Right cardiac atrium (tissue), 5 donors: ENCODE data around the gene APBB2. TPM values are rescaled to one million over a fixed set of nuclear protein-coding genes. Genes with fewer than 3 reads are reported as not detected.

Experiments used
- ATAC-seq, 2 donors: fragments of 200-7000 bp; cut with Tn5 transposase; one replicate each; pipeline versions ENCODE4 v1.8.0 to v1.9.1; 2020; ENCODE audit warnings: moderate library complexity in 2 of 2, mild to moderate bottlenecking in 1 of 2
- DNase-seq, 3 donors: peaks; one replicate each; pipeline ENCODE4 v3.0.0-alpha.2; 2020
- H3K27ac ChIP-seq: one replicate; pipeline ENCODE4 v1.5.1; 2013; ENCODE audit warnings: mild to moderate bottlenecking, low read length, control low read depth, moderate library complexity
- H3K27me3 ChIP-seq: one replicate; pipeline ENCODE4 v1.6.1; 2013; ENCODE audit not compliant: control insufficient read depth, insufficient read depth
- H3K4me1 ChIP-seq: one replicate; pipeline ENCODE4 v1.6.1; 2013; ENCODE audit warnings: low read length; ENCODE audit not compliant: control insufficient read depth, insufficient read depth
- H3K4me3 ChIP-seq: one replicate; pipeline ENCODE4 v1.5.1; 2013; ENCODE audit warnings: low read length, control low read depth
- H3K9me3 ChIP-seq: one replicate; pipeline ENCODE4 v1.6.1; 2013; ENCODE audit warnings: low read length; ENCODE audit not compliant: control insufficient read depth
- WGBS: extraction: QIAGEN DNeasy Blood & Tissue Kit; methylation state at CpG from one replicate; pipeline ENCODE4 v1.1.7; 2013; 5-methylcytosine and 5-hydroxymethylcytosine counted together
- intact Hi-C, 4 donors: fragments of 100-400 bp; cut with DNase I; formaldehyde crosslinking; loops; one replicate each; pipeline versions ENCODE4 v1.11.0 to v1.14.0; 2022 to 2023
- polyA plus RNA-seq: library from polyadenylated mRNA; stranded (reverse); fragments of 200-250 nt; gene quantifications from one replicate; pipeline ENCODE4 v1.2.3, GENCODE V29; 2013
- total RNA-seq, 4 donors: library from RNA; stranded (reverse); fragmentation: NEBNext Ultra II Directional; extraction: Animal tissue kit (Norgen Biotek cat#: 25700); gene quantifications; one replicate each; pipeline ENCODE4 v1.2.1, GENCODE V29; 2021
- donor health status: healthy with polysubstance abuse.
- donor health status: DM: no; HTN: yes; CAD: no.
- donor health status: DM: no; HTN: no; CAD: no.
- donor health status: DM: no; HTN: yes; CAD: no; lungs with severe emphysema.
- donor health status: DM: yes; HTN: yes; CAD: no.

The APBB2 gene
- total and polyA plus RNA-seq, 5 donors: 12.7 to 46.2 (median 37.0) TPM

GRCh38 chr4:40837094-40837870 is 377.1 kb downstream of the APBB2 start:
- Histone ChIP-seq H3K9me3 (no peaks in the 10 kb centered on the region), H3K4me3 (no peak overlapping the region), H3K27ac (no peak overlapping the region), H3K27me3 (no peaks in the 10 kb centered on the region), H3K4me1 (peaks cover 4% of the 10 kb centered on the region)
- WGBS: 68% methylated on average over 16 of the region's 16 CpGs
- intact Hi-C loops: no loop called here
- DNase-seq (peak in 1 of 3 donors; percentile 67), ATAC-seq (peak; percentile 31 to 40)

- intact Hi-C loops: no loop called here
- H3K4me3 ChIP-seq: no peak overlapping the region
- no peak for DNase-seq
Observed at GRCh38 chr4:40833212-40833611, 381.1 kb downstream of the APBB2 start.

GRCh38 chr4:40832175-40832574 is 382.2 kb downstream of the APBB2 start:
- H3K9me3 ChIP-seq: no peaks in the 10 kb centered on the region
- peaks cover under 1% of the 10 kb centered on the region for H3K4me1 ChIP-seq
- intact Hi-C loops: no loop called here
- DNase-seq: no peak
- ATAC-seq: no peak
- no peak overlapping the region for H3K27ac ChIP-seq
- no peak overlapping the region for H3K4me3 ChIP-seq
- no peaks in the 10 kb centered on the region for H3K27me3 ChIP-seq
- WGBS: 83% methylated on average over 11 of the region's 11 CpGs

More at GRCh38 chr4:40833212-40833611, 381.1 kb downstream of the APBB2 start:
- Histone ChIP-seq H3K27me3 (no peaks in the 10 kb centered on the region), H3K27ac (no peak overlapping the region), H3K4me1 (peaks cover 4% of the 10 kb centered on the region), H3K9me3 (no peaks in the 10 kb centered on the region)
- no peak for ATAC-seq
- WGBS: 94% methylated on average over 11 of the region's 11 CpGs

GRCh38 chr4:40831146-40831907 is 383.0 kb downstream of the APBB2 start:
- intact Hi-C loops: no loop called here
- ATAC-seq (no peak), DNase-seq (no peak)
- no peak overlapping the region for H3K27ac ChIP-seq
- H3K27me3 ChIP-seq: no peaks in the 10 kb centered on the region
- no peaks in the 10 kb centered on the region for H3K4me1 ChIP-seq
- H3K9me3 ChIP-seq: no peaks in the 10 kb centered on the region
- 91% methylated on average over 18 of the region's 18 CpGs for WGBS
- H3K4me3 ChIP-seq: no peak overlapping the region

DNA sequence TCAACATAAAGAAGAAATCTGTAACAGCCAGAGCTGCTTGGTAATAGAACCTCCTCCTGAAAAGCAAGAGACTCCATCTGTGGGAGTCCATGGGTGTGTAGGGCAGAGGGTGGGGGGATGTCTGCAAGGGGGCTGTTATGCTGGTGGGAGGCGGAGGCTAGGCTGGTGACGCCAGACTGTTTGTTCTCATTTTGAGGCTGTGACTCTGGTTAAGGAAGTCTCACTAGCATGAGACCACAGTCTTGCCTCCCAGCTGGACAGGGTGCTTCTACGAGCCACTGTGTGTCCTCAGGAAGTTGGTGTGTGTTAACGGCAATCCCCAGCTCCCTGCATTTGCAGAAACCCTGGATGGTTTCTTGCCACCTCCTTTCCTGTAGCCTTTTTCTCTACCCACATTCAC is 384.8 kb downstream of the APBB2 start:
- Histone ChIP-seq H3K4me1 (no peaks in the 10 kb centered on the region), H3K27ac (no peak overlapping the region), H3K4me3 (no peak overlapping the region), H3K9me3 (no peaks in the 10 kb centered on the region), H3K27me3 (no peaks in the 10 kb centered on the region)
- DNase-seq (no peak), ATAC-seq (no peak)
- intact Hi-C loops: no loop called here
- WGBS: 81% methylated on average over 4 of the region's 4 CpGs

DNA sequence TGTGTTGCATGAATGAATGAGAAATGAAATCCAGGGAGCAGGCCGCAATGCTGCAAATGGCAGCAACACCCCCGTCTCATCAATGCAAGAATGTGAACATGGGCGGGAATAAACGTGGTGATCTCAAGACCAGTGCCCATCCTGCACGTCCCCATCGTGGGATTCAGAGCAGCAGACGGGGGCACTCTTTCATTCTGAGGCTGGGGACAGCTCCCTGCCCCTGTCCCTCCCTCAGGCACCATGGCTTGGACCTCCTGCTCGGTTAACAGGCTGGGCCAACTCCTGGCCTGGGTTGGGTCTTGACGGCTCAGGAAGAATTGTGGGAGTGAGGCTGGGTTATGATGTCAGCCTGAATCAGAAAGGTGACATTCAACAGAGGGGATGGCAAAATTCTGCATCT is 385.7 kb downstream of the APBB2 start:
- Histone ChIP-seq H3K4me3 (no peak overlapping the region), H3K9me3 (no peaks in the 10 kb centered on the region), H3K4me1 (no peaks in the 10 kb centered on the region), H3K27me3 (no peaks in the 10 kb centered on the region), H3K27ac (no peak overlapping the region)
- intact Hi-C loops: no loop called here
- WGBS: 94% methylated on average over 9 of the region's 9 CpGs
- DNase-seq (no peak), ATAC-seq (no peak)

DNA sequence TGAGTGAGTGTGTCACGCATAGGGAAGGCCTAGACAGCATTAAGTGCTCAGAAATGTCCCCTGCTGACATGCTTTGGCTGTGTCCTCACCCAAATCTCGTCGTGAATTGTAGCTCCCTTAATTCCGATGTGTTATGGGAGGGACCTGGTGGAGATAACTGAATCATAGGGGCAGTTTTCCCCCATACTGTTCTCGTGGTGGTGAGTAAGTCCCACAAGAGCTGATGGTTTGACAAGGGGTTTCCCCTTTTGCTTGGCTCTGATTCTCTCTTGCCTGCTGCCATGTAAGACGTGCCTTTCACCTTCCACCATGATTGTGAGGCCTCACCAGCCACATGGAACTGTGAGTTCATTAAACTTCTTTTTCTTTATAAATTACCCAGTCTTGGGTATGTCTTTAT is 386.6 kb downstream of the APBB2 start:
- no peak overlapping the region for H3K4me3 ChIP-seq
- intact Hi-C loops: no loop called here
- H3K4me1 ChIP-seq: no peaks in the 10 kb centered on the region
- no peaks in the 10 kb centered on the region for H3K9me3 ChIP-seq
- ATAC-seq (no peak), DNase-seq (no peak)
- no peaks in the 10 kb centered on the region for H3K27me3 ChIP-seq
- WGBS: 85% methylated on average over 6 of the region's 6 CpGs
- no peak overlapping the region for H3K27ac ChIP-seq

DNA sequence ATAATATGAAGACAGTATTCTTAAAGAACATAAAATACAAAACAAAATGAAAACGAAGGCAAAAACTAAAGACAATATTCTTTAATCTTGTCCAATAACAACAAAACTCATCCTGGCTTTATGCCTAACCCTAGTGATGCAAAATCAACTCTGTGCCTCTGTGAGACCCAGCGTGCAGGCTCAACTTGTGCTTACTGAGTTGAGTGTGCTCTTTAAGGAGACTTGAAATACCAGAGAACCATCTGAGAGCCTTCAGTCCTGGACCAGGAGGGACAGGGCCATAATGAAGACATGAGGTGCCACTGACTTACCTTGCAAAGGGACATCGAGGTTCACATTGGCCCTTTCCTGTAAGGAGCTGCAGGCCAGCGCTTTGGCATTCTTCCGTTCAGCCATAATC is 387.5 kb downstream of the APBB2 start:
- Histone ChIP-seq H3K4me1 (no peaks in the 10 kb centered on the region), H3K4me3 (no peak overlapping the region), H3K27ac (no peak overlapping the region), H3K27me3 (no peaks in the 10 kb centered on the region), H3K9me3 (no peaks in the 10 kb centered on the region)
- ATAC-seq: no peak
- no peak for DNase-seq
- 89% methylated on average over 5 of the region's 5 CpGs for WGBS
- intact Hi-C loops: no loop called here

GRCh38 chr4:40825014-40825838 is 389.1 kb downstream of the APBB2 start:
- intact Hi-C loops: no loop called here
- 92% methylated on average over 19 of the region's 19 CpGs for whole genome bisulfite sequencing
- Histone ChIP-seq H3K27ac (no peak overlapping the region), H3K27me3 (no peaks in the 10 kb centered on the region), H3K4me1 (no peaks in the 10 kb centered on the region), H3K4me3 (no peak overlapping the region), H3K9me3 (no peaks in the 10 kb centered on the region)
- DNase-seq (no peak), ATAC-seq (no peak)

DNA sequence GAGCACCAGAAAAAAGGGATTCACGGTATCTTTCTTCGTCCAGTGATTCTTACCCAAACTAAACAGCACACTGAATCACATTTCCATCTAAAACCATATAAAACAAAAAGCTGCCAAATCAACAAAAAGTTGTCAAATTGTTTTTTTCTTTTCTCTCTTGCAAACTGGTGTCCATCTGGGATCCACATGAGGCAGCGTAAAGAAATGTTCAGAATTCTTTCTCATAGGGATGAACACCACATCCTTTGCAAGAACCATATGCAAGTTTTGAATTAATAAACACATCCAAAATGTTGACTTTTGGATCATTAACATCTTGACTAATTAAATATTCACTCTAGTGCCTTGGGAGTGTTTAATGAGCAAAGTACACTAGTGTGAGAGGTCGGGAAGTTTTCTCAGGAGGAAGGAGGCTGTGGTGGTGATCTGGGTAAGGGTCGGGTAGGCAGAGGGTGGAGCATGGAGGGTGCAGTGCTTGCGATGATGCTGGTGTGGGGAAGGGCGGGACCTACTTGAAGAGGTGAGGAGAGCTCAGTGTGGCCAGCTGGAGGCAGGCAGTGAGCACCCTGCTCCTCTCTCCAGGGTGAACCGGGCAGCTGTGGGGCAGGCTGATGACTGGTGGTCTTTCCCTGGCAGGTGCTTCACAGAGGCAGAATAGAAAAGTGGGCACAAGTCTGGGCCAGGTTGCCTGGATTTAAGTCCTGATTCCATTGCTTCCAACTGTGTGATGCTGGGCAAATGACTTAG is 391.7 kb downstream of the APBB2 start:
- no peak overlapping the region for H3K4me3 ChIP-seq
- no peaks in the 10 kb centered on the region for H3K9me3 ChIP-seq
- DNase-seq (no peak), ATAC-seq (no peak)
- H3K27me3 ChIP-seq: no peaks in the 10 kb centered on the region
- no peaks in the 10 kb centered on the region for H3K4me1 ChIP-seq
- 94% methylated on average over 8 of the region's 8 CpGs for WGBS
- intact Hi-C loops: no loop called here
- H3K27ac ChIP-seq: no peak overlapping the region
